Subcutaneous adipose tissue (tissue), 4 donors: ENCODE results near the gene MARCHF7. TPM values are rescaled to one million over a fixed set of nuclear protein-coding genes. Genes with fewer than 3 reads are reported as not detected.

Source experiments
- CTCF ChIP-seq: fragments of 450-650 bp; IDR thresholded peaks from one replicate; pipeline ENCODE4 v1.5.1; 2016; ENCODE audit warnings: low read depth, mild to moderate bottlenecking, control low read depth, antibody characterized with exemption, moderate library complexity
- total RNA-seq, 4 donors: library from RNA; depleted of rRNA; stranded (reverse); fragments of >200 nt; gene quantifications; one replicate each; pipeline ENCODE4 v1.1.0, GENCODE V29; 2016

MARCHF7 gene, protein sequence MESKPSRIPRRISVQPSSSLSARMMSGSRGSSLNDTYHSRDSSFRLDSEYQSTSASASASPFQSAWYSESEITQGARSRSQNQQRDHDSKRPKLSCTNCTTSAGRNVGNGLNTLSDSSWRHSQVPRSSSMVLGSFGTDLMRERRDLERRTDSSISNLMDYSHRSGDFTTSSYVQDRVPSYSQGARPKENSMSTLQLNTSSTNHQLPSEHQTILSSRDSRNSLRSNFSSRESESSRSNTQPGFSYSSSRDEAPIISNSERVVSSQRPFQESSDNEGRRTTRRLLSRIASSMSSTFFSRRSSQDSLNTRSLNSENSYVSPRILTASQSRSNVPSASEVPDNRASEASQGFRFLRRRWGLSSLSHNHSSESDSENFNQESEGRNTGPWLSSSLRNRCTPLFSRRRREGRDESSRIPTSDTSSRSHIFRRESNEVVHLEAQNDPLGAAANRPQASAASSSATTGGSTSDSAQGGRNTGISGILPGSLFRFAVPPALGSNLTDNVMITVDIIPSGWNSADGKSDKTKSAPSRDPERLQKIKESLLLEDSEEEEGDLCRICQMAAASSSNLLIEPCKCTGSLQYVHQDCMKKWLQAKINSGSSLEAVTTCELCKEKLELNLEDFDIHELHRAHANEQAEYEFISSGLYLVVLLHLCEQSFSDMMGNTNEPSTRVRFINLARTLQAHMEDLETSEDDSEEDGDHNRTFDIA
- 100 to 1,000 TPM; 110 to 132 (median 116) TPM for total RNA-seq

DNA sequence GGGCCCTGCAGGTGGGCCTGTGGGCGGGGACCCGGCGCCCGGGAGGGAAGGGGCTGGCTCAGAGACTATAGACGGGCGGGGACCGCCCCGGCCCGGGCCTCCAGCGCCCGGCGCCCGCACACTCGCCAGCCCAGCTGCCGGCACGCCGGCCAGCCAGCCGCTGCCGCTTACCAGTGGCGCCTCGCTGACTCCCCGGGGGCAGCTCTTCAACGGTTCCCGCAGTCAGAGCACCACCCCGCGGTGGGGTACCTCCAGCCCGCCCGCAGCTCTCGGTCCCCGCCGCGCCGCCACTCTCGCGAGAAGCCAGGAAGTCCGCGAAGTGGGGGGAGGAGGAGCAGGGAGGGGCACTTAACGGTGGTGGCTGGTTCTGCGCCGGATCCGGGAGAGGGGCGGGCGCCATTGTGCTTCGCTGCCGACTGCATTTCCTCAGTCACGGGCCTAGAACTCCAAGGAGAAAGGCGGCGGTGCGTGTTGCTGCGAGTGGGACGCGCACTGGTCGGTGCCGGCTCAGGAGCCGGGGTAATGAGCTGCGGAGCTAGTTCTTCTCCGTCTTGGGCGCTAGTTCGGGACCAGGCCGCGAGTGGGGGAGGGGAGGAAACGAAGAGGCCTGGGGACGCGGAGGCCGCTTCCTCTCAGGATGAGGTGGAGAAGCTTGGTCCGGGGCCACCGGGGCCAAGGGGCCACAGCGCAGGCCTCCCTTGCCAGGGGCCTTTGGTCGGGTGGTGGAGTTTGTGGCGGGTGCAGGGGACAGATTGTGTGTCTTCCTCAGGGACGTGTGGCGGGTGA is at the start of gene MARCHF7:
TSS of gene MARCHF7 (plus strand) at position 364 of the 786 bp plus-strand sequence. CDS start 16,517 bp downstream, outside the sequence.
- TF ChIP-seq CTCF = no peak

GRCh38 chr2:159671047-159671446 is 41.3 kb upstream of the MARCHF7 start:
- no peak for TF ChIP-seq CTCF

DNA sequence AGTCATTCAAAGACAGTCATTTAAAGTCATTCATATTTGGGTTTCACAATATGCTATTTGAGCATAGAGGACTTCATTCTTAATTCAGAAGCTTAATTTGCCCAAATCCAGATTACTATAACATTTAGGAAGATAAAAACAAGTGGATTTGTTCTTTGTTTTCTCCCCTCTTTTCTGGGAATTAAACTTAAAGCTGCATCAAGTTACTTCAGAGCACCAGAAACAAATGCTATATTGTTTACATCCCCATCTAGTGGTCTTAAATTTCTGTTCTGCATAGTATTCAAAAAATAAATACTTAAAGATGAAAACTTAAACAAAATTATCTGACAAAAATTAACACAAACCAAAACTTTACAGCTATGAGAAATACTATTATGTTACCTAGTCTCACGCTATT is 34.7 kb upstream of the MARCHF7 start:
- no peak for TF ChIP-seq CTCF

- no peak for TF ChIP-seq CTCF
Observed at GRCh38 chr2:159680692-159681091, 31.6 kb upstream of the MARCHF7 start.

- no peak for TF ChIP-seq CTCF
Observed at GRCh38 chr2:159683817-159684216, 28.5 kb upstream of the MARCHF7 start.

DNA sequence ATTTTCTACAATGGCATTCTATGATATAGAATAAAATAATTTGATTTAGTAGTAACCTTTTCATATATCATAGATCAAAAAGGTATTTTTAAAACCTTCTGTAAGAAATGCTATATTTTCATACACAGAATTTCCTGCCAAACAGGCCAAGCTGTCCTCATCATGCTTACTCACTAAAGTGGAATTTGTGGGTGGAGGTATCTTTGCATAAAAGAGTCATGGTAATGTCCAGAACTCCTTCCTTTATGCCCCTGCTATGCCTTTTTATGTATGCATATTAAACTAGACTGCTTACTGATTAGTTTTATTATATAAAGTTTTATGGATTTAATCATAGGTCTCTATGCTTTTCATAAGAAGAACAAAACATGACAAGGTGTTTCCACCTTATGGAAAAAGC is 27.5 kb upstream of the MARCHF7 start:
- no peak for TF ChIP-seq CTCF
